Measurements from ENCODE around the gene ACP3.

The ACP3 gene

DNA sequence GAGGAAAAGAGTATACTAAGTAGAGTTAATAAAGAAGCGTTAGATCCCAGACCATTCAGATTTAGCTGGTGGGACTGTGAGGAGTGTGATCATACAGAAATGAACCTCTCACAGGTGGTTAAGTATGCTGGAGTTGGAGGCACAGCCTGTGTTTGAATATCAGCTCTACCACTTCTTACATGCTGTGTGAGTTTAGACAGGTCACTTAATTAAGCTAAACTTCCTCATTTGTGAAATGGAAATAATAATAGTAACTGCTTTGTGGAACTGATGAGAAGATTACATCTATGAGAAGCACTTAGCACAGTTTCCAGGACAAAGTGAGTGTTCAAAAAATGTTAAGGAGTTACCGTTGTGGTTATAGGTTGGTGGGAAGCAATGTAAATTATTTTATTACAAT lies 8.4 kb downstream of the ACP3 start:
- Histone ChIP-seq H3K27ac (no peak overlapping the region), H3K4me3 (ENCODE audit: low read depth, low read length) (no peak overlapping the region), H3K27me3 (replicated peaks) (no peaks in the 10 kb centered on the region), H3K36me3 (replicated peaks) (no peaks in the 10 kb centered on the region)
- no peak for DNase-seq
- in situ Hi-C loops (cut with HindIII; ENCODE audit: low pct_ligation_motif_present, low sequenced_read_pairs) = no loop called here
- TF ChIP-seq, protein P1, sequence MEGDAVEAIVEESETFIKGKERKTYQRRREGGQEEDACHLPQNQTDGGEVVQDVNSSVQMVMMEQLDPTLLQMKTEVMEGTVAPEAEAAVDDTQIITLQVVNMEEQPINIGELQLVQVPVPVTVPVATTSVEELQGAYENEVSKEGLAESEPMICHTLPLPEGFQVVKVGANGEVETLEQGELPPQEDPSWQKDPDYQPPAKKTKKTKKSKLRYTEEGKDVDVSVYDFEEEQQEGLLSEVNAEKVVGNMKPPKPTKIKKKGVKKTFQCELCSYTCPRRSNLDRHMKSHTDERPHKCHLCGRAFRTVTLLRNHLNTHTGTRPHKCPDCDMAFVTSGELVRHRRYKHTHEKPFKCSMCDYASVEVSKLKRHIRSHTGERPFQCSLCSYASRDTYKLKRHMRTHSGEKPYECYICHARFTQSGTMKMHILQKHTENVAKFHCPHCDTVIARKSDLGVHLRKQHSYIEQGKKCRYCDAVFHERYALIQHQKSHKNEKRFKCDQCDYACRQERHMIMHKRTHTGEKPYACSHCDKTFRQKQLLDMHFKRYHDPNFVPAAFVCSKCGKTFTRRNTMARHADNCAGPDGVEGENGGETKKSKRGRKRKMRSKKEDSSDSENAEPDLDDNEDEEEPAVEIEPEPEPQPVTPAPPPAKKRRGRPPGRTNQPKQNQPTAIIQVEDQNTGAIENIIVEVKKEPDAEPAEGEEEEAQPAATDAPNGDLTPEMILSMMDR (IDR thresholded peaks at IDR 0.05; ENCODE audit: low read depth, low read length, missing control alignments) = no peak

DNA sequence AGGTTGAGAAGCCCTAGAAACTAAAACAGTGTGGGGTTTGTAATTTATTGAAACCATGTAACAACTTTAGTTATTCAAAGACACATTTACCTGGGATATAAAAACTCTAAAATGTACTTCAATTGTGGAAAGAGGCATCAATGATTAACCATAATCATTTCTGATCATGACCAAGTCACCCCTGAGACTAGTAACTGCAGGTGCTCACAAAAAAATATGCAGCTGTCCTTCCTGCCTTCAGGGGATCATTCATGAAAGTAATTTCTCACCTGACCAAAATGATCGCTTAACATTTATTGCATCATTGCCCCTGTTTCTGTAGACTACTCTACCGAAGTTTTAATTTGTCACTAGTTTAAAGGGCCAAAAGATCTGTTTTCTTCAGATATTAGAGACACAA lies 9.0 kb downstream of the ACP3 start:
- in situ Hi-C loops (cut with HindIII; ENCODE audit: low pct_ligation_motif_present, low sequenced_read_pairs) = no loop called here
- Histone ChIP-seq H3K27ac (no peak overlapping the region), H3K4me3 (ENCODE audit: low read depth, low read length) (no peak overlapping the region), H3K36me3 (replicated peaks) (no peaks in the 10 kb centered on the region), H3K27me3 (replicated peaks) (no peaks in the 10 kb centered on the region)
- TF ChIP-seq, protein P1 (IDR thresholded peaks at IDR 0.05; ENCODE audit: low read depth, low read length, missing control alignments) = no peak
- no peak for DNase-seq

DNA sequence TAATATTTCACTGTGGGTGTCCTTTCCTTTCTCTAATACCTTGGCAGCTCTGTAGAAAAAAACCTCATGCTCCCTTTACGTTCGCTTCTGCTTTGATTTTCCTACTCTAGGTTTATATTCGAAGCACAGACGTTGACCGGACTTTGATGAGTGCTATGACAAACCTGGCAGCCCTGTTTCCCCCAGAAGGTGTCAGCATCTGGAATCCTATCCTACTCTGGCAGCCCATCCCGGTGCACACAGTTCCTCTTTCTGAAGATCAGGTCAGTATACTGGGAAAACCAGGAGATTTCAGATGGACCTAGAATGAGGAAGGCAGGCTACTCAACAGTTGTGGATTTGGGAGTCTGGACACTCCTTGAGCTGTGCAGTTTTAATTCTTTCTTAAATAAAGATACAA lies 14.9 kb downstream of the ACP3 start:
- DNase-seq = no peak
- in situ Hi-C loops (cut with HindIII; ENCODE audit: low pct_ligation_motif_present, low sequenced_read_pairs) = no loop called here
- Histone ChIP-seq H3K36me3 (replicated peaks) (no peaks in the 10 kb centered on the region), H3K4me3 (ENCODE audit: low read depth, low read length) (no peak overlapping the region), H3K27ac (no peak overlapping the region), H3K27me3 (replicated peaks) (no peaks in the 10 kb centered on the region)
- TF ChIP-seq, protein P1 (IDR thresholded peaks at IDR 0.05; ENCODE audit: low read depth, low read length, missing control alignments) = no peak

DNA sequence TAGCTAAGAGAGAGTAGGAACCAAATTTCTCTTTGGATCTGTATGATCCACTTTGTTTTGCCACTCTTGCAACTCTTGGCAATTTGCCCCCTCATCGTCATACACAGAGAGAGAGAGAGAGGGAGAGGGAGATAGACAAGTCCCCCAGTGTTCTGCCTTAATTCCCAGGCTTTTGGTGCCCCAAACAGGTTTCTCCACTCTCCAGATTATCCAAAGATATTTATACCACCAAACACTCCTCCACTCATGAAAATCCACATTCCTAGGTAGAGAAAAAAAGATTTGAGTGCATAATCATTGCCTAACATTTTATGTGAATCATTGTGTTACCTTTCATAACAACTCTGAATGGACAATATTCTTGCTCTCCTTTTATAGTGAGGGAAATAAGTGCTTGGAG lies 15.3 kb downstream of the ACP3 start:
- TF ChIP-seq, protein P1 (IDR thresholded peaks at IDR 0.05; ENCODE audit: low read depth, low read length, missing control alignments) = no peak
- Histone ChIP-seq H3K4me3 (ENCODE audit: low read depth, low read length) (no peak overlapping the region), H3K27ac (no peak overlapping the region), H3K36me3 (replicated peaks) (no peaks in the 10 kb centered on the region), H3K27me3 (replicated peaks) (no peaks in the 10 kb centered on the region)
- no peak for DNase-seq
- in situ Hi-C loops (cut with HindIII; ENCODE audit: low pct_ligation_motif_present, low sequenced_read_pairs) = no loop called here

DNA sequence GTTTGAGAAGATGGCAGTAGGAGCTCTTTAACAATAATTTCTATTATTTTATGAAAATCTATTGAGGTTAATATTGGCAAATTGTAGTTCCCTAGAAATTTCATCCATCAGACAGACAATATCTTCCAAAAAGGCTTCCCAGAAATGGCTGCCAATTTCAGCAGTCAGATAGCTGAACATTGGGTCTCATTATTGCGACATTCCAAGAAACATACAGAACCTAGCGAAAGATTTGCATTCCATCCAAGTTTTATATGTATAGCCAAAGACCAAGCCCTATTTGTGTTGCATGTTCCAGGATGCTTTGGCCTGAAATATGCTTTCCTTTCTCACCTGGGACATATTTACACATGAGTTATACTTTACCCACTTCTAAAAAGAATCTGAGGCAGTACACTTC lies 24.5 kb downstream of the ACP3 start:
- in situ Hi-C loops (cut with HindIII; ENCODE audit: low pct_ligation_motif_present, low sequenced_read_pairs) = no loop called here
- Histone ChIP-seq H3K4me3 (ENCODE audit: low read depth, low read length) (no peak overlapping the region), H3K27me3 (replicated peaks) (no peaks in the 10 kb centered on the region), H3K27ac (no peak overlapping the region), H3K36me3 (replicated peaks) (no peaks in the 10 kb centered on the region)
- TF ChIP-seq, protein P1 (IDR thresholded peaks at IDR 0.05; ENCODE audit: low read depth, low read length, missing control alignments) = no peak
- DNase-seq = no peak

DNA sequence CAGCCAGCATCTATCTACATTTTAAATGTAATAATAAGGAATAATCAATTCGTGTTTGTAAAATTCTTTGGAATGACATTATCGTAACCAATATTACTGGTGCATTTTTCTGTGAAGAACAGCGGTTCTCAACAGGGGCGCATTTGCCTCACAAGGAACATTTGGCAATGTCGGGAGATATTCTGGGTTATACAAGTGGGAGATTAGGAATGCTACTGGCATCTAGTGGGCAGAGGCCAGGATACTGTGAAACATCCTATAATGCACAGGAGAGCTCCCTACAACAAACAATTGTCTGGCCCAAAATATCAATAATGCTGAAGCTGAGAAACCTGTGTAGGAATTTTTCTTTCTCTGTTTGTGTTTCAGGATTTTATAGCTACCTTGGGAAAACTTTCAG lies 25.0 kb downstream of the ACP3 start:
- TF ChIP-seq, protein P1 (IDR thresholded peaks at IDR 0.05; ENCODE audit: low read depth, low read length, missing control alignments) = peak; percentile 3
- in situ Hi-C loops (cut with HindIII; ENCODE audit: low pct_ligation_motif_present, low sequenced_read_pairs) = no loop called here

More for the DNA sequence above, 25.0 kb downstream of the ACP3 start:
- no peak overlapping the region for H3K27ac ChIP-seq
- H3K36me3 ChIP-seq (replicated peaks) = no peaks in the 10 kb centered on the region
- H3K4me3 ChIP-seq (ENCODE audit: low read depth, low read length) = no peak overlapping the region
- no peak for DNase-seq
- H3K27me3 ChIP-seq (replicated peaks) = no peaks in the 10 kb centered on the region

Data from brain microvascular endothelial cell (primary cell).